Fibroblast of skin of left biceps (primary cell): ENCODE results near the gene FLYWCH2.
"Not testable (repeated sequence)": the region's sequence is repeated elsewhere in the genome, so short reads cannot be mapped to it uniquely, and the experiment has no call there.

ENCODE experiments used
- DNase-seq, 2 experiments: peaks; one replicate each; pipeline ENCODE4 v3.0.0-alpha.2; 2013; ENCODE audit warnings: low read depth in 2 of 2

Gene FLYWCH2

DNA sequence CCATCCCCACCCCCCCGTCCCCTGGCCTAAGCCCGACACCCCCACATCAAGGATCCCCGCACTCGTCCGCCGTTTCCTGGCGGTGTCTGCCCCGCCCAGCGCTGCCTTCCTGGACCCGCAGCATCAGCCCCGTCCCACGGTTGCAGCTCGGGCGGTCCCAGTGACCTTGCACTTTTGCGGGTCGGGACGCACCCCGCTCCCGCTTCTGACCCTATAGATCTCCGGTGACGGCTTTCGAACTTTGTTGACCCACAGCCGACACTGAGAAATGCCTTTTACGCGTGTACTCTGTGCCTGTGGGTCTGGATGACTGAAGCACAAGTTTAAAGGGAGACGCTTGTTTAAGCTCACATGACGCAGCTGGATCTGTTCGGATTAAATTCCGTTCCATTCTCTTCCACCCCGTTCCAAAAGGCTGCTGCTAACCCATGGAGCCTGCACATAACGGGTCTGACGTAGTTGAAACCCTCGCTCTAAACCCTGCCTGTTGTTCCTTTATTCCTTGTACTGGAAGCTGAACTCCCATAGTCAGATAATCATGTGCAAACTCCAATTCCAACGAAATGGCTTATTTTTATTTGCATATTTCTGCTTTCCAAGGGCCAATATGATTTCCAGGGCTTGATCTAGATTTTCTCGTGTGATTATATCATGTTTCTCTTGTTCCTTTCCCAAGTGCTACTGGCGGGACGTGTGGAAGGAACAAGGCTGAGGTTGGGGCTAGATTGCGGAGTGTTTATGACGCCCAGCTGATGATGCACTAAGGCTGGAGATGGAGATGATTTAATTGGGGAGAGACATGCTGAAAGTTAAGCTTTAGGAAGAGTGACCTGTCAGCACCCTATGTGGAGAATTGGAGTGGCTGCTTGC, 29.6 kb downstream of the FLYWCH2 start:
- DNase-seq = no peak

DNA sequence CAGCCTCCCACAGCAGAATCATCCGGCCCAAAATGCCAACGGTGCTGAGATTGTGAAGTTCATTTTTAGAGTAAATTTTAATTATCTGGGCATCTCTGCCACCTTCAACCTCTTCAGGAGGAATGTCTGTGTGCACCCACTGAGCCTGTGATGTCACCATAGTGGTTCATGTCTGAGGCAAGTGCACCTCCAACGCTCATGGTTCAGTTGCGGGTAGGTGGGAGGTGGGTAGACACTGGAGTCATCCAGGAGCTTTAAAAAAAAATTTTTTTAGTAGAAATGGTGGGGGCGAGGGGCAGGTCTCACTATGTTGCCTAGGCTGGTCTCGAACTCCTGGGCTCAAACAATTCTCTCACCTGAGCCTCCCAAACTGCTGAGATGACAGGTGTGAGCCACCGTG, 30.6 kb downstream of the FLYWCH2 start:
- DNase-seq = no peak

DNA sequence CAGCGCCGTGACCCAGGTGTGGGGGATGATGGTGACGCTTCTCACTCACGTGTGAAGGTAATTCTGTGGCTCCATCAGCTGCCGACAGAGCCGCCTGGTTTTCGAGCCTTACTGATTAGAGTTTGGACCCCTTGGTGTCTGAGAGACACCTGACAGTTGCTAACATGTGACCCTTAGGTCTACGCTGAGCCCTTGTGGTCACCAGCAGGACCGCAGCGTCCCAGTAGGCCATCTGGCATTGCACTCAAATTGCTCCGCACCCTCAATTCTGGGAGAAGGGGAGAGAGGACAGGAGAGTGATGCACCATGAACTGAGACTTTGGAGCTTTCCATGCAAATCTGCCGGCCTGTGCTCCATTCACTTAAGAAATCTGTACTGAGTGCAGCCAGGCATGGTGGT, 31.2 kb downstream of the FLYWCH2 start:
- DNase-seq = no peak

DNA sequence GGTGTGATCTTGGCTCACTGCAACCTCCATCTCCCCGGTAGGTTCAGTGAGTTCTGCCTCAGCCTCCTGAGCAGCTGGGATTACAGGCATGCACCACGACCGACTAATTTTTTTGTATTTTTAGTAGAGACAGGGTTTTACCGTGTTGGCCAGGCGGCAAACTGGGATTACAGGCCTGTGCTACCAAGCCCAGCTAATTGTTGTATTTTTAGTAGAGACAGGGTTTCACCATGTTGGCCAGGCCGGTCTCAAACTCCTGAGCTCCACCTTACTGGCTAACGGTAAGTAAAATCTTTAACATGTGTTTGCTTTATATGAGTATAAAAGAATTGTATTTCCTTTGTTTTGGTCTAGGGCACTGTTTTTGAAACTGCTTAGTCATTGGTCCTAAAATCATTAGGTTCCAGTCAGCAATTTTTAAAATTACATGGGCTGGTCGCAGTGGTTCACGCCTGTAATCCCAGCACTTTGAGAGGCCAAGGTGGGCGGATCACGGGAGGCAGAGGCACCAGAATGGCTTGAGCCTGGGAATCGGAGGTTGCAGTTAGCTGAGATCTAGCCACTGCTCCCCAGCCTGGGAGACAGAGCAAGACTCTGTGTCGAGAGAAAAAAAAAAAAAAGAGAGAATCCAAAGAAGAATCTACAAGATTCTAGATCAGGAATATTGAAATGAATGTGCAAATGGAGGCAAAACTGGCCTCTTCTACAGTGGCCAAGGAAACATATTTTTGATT, 32.3 kb downstream of the FLYWCH2 start:
- no peak for DNase-seq

DNA sequence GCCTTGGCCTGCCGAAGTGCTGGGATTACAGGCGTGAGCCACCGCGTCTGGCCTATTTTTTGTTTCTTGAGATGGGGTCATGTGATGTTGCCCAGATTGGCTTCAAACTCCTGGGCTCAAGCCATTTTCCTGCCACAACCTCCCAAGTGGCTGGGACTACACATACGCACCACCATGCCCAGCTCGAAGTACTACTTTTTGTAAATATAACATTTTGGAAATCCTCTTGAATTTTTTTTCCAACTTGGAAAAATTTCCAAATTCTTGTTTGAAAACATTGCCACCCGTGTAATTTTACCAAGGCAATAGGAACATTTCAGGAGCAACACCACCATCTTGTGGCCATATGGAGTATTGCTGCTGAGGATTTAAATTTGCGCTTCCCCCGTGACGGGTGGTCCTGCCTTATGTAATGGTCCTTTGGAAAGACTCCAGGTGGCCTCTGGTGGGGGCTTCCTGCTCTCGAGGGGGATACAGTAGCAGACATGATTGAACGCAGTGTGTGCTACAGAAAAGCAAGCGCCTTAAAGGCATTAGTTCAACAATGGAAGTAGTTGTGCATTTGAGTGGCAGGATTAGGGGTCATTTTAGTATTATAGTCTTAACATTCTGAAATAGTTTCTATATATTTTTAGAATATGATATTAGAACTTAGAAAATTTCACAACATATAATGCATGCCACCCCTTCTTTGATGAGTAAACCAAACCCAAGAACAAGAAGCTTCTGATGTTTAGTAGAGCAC, 36.7 kb downstream of the FLYWCH2 start:
- no peak for DNase-seq

DNA sequence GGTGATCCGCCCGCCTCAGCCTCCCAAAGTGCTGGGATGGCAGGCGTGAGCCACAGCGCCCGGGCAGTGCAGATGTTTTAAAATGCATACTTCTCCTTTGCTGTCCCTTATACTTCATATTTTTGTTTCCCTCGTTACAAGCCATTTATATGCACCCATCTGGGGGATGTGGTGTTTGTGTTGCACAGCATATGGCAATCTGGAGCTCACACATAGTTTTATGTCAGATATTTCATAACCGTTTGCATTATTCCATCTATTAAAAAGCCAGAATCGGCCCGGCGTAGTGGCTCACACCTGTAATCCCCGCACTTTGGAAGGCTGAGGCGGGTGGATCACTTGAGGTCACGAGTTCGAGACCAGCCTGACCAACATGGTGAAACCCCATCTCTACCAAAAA, 40.5 kb downstream of the FLYWCH2 start:
- DNase-seq = no peak

DNA sequence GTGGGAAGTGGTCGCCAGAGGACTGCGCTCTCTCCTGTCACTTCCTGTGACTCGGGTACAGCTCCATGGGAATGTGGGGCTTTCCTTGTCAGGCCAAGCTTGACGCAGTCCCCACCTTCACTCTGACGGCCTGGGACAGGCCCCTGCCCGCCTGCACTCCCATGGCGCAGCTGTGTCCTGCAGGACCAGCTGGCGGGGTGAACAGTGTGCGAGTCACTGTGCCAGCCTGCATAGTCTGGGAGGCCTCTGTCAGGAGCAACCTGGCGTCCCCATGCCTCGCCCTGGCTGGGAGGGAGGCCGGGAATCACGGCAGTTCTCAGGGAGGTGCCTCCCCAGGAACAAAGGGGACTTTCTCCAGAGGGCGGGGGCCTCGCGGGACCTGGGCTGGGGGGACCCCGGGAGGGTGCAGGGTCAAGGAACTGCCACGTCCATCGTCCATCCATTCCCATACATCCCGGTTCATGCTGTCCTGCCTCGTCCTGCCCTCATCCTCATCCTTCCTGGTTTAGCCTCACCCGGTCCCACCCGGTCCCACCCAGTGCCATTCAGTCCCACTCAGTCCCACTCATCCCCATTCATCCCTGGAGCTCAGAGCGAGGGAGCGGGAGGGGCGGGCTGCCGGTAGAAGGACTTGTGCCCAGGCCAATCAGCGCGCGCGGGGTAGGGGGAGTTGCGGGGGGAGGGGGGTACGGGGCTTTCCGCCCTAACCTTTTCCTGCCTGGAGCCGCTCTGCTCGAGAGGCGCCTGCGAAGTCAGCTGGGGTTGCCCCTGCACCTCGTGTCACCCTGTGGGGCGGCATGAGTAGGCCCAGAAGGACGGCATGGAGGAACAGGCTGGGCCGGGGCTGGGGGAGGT, 42.1 kb downstream of the FLYWCH2 start:
- no peak for DNase-seq

DNA sequence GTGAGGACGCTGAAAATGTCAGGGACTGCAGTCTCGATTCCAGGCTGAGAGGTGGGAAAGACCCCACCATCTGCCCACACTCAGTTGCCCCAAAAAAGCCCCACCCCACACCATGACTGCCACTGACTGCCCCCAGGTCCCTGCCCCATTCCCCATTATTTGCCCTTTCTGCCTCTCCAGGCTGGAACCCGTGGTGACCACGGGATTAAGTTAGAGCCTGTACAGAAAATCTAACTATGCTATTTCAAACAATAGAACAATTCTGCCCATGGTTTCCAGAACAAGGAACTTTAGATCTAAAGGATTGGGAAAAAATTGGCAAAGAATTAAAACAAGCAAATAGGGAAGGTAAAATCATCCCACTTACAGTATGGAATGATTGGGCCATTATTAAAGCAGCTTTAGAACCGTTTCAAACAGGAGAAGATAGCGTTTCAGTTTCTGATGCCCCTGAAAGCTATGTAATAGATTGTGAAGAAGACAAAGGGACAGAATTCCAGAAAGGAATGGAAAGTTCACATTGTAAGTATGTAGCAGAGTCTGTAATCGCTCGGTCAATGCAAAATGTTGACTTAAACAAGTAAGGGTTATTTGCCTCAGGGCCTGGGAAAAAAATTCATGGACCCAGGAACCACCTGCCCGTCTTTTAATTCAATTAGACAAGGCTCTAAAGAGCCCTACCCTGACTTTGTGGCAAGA, 43.1 kb downstream of the FLYWCH2 start:
- DNase-seq = no peak

DNA sequence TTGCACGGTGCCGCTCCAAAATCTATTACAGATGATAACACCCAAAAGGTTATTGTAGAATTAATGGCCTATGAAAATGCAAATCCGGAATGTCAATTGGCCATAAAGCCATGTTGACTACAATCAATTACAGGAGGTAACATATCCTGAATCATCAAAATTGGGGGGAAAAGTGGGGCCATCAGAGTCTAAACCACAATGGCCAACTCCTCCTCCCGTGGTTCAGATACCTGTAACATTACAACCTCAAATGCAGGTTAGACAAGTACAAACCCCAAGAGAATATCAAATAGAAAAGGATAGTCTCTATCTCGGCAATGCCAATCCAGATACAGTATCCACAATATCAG, 43.6 kb downstream of the FLYWCH2 start:
- no peak for DNase-seq

DNA sequence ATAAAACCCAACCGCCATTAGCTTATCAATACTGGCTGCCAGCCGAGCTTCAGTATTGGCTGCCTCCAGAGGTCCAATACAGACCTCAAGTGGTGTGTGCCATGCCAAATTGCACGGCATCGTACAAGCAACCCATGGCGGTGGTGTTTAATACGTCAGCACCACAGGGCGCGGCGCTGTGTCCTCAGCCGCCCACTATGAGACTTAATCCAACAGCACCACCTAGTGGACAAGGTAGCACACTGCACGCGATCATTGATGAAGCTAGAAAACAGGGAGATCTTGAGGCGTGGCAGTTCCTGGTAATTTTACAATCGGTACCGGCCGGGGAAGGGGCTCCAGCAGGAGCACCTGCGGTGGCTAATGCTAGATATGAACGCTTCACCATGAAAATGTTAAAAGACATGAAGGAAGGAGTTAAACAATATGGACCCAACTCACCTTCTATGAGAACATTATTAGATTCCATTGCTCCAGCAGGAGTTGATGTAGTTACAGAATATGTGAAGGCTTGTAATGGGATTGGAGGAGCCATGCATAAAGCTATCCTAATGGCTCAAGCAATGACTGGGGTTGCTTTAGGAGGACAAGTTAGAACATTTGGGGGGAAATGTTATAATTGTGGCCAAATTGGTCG, 44.1 kb downstream of the FLYWCH2 start:
- peak in 1 of 2 experiments; percentile 55 for DNase-seq

DNA sequence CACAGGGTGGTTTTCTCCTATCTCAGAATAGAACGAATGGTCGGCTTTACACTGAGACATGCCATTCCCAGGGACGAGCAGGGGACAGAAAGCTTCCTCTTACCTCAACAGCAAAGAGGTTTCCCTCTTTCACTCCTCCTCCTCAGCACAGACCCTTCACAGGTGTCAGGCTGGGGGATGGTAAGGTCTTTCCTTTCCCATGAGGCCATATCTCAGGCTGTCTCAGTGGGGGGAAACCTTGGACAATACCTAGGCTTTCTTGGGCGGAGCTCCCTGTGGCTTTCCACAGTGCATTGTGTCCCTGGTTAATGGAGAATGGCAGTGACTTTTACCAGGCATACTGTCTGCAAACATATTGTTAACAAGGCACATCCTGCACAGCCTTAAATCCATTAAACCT, 45.1 kb downstream of the FLYWCH2 start:
- not testable (repeated sequence) for DNase-seq

DNA sequence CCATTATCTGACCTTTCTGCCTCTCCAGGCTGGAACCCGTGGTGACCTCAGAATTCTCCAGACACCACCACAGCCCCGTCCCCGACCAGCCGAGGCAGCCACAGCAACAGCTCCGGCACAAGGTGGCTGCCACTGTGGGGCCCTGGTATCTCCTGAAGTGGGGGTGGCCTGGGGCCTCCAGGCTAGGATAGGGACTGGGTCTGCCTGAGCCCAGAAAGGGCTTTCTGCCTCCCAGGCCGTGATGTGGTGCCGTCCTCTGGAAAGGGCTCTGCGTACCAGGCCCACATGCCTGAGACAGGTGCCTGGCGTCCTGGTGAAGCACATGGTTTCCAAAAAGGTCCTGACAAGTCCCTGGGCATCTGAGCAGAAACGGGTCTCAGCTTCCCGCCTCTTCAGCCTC, 45.8 kb downstream of the FLYWCH2 start:
- no peak for DNase-seq

DNA sequence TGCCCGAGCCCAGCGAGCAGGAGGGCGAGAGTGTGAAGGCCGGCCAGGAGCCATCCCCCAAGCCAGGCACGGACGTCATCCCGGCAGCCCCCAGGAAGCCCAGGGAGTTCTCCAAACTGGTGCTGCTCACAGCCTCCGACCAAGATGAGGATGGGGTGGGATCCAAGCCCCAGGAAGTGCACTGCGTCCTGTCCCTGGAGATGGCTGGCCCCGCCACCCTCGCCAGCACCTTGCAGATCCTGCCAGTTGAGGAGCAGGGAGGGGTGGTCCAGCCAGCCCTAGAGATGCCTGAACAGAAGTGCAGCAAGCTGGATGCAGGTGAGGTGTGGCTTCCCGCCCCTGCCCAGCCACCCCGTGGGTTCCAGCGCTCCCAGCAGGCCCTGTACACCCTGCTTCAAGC, 46.7 kb downstream of the FLYWCH2 start:
- no peak for DNase-seq

DNA sequence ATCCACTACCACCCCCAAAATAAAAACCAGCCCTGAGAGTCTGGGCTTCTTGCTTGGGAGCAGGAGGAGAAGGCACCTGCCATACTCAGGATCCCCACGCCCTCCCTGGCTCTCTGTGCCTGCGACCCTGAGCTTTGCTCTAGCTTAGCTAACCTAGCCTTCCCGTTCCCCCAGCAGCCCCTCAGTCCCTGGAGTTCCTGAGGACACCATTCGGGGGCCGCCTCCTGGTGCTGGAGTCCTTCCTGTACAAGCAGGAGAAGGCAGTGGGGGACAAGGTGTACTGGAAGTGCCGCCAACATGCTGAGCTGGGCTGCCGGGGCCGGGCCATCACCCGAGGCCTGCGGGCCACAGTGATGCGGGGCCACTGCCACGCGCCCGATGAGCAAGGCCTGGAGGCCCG, 47.2 kb downstream of the FLYWCH2 start:
- no peak for DNase-seq

DNA sequence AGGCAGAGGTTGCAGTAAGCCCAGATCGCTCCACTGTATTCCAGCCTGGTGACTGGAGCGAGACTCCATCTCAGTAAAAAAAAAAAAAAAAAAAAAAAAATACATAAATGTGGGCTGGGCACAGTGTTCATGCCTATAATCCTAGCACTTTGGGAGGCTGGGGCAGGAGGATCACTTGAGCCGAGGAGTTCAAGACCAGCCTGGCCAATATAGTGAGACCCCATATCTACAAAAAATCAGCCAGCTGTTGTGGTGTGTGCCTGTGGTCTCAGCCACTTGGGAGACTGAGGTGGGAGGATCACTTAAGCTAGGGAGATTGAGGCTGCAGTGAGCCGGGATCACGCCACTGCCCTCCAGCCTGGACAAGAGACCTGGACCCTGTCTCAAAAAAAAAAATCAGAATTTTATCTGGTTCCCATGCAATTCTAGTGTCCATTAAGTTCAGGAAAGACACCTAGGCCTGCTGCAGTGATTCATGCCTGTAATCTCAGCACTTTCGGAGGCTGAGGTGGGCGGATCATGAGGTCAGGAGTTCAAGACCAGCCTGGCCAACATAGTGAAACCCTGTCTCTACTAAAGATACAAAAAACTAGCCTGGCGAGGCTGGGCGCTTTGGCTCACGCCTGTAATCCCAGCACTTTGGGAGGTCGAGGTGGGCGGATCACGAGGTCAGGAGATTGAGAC, 48.4 kb downstream of the FLYWCH2 start:
- DNase-seq = not testable (repeated sequence)

DNA sequence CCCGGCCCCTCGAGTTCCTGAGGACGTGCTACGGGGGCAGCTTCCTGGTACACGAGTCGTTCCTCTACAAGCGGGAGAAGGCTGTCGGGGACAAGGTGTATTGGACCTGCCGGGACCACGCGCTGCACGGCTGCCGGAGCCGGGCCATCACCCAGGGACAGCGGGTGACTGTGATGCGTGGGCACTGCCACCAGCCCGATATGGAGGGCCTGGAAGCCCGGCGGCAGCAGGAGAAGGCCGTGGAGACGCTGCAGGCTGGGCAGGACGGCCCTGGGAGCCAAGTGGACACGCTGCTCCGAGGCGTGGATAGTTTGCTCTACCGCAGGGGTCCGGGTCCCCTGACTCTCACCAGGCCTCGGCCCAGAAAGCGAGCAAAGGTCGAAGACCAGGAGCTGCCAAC, 50.1 kb downstream of the FLYWCH2 start:
- DNase-seq = no peak

DNA sequence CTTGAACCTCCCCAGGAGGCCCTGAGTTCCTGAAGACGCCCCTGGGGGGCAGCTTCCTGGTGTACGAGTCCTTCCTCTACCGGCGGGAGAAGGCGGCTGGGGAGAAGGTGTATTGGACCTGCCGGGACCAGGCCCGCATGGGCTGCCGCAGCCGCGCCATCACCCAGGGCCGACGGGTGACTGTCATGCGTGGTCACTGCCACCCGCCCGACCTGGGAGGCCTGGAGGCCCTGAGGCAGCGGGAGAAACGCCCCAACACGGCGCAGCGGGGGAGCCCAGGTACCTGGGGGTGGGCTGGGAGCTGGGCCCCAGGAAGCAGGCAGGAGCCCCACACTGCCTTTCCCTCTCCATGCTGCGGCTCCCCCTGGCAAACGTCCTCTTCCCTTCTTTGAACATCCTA, 50.7 kb downstream of the FLYWCH2 start:
- DNase-seq = no peak

DNA sequence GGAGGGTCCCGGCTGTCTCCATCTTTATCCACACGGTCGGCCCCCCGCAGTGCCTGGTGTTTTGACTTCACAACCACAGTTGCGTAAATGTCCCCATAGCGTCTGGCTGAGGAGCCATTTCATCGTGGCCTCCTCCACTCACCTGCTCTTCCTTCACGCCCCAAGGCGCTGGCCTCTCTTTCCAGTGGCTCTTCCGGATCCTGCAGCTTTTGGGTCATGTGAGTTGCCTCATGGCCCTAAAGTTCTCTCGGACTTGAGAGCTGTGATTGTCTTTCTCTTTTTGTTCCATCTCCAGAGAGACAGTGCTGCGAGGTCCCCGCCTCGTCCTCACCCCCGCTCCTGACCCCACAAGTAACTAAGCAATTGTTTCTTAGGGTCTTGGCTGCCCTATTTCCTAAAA, 51.4 kb downstream of the FLYWCH2 start:
- no peak for DNase-seq

DNA sequence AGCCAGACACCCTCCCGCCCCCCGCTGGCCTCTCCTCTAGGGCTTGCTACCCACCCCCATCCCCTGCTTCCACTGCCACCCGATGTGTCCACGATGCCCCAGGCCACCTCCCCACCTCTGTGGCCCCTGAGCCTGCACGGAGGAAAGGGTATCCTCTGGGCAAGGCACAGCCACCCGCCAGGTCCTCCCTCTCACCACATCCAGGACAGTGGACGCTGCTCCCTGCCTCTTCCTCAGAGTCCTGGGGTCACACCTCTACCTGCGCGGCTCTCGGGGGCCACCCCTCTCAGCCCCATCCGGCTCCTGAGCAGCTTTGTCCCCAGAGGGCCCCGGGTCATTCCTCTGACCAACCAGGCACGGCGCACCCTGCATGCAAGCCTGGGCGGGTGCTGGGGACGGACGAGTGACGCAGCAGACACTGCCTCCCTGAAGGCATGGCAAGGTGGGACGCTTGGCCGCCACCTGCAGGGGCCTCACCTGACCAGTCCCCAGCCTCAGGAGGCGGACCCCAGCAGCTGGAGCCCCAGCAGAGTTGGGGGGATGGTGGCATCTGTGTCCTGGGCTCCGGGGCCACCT, 53.5 kb downstream of the FLYWCH2 start:
- no peak for DNase-seq

DNA sequence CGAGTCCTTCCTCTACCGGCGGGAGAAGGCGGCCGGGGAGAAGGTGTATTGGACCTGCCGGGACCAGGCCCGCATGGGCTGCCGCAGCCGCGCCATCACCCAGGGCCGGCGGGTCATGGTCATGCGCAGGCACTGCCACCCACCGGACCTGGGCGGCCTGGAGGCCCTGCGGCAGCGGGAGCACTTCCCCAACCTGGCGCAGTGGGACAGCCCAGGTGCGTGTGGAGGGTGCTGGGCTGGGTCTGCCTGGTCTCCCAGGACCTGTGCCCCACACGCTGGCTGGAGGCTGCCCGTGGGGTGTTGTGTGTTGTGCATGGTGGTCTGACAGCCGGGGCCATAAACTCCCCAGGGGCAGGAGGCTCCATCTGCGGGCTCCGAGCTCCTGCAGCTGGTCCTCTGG, 54.2 kb downstream of the FLYWCH2 start:
- DNase-seq = no peak
